Naive thymus-derived CD4-positive, alpha-beta T cell (primary cell): ENCODE measurements around the gene PERP. TPM values are rescaled to one million over a fixed set of nuclear protein-coding genes. Genes with fewer than 3 reads are reported as not detected.

Experiments used
- ATAC-seq: fragments of 150-1000 bp; cut with Tn5 transposase; 2 replicates; pipeline ENCODE4 v1.10.0; 2021; ENCODE audit warnings: mild to moderate bottlenecking, moderate library complexity
- CTCF ChIA-PET: fragments of 350-600 bp; sonication (Branson Sonifier 250); formaldehyde crosslinking; loops from one replicate; lab custom pipeline; 2021; ENCODE audit warnings: antibody characterized with exemption; lab: Charles Lee
- POLR2A ChIA-PET: fragments of 350-600 bp; sonication (Branson Sonifier 250); formaldehyde crosslinking; loops from one replicate; lab custom pipeline; 2021; ENCODE audit warnings: antibody characterized with exemption, inconsistent platforms; lab: Charles Lee
- DNase-seq, 9 donors: peaks; one replicate each; pipeline versions ENCODE4 v3.0.0 to v3.0.0-alpha.2; 2020 to 2022; ENCODE audit warnings: mixed read lengths in 1 of 9
- H3K27ac ChIP-seq: one replicate; pipeline ENCODE4 v1.7.0; 2013; ENCODE audit warnings: mild to moderate bottlenecking, low read depth, low read length, moderate library complexity
- H3K27me3 ChIP-seq, 2 donors: one replicate each; pipeline ENCODE4 v1.7.0; 2013; ENCODE audit warnings: low read length in 2 of 2, mild to moderate bottlenecking in 2 of 2, moderate library complexity in 2 of 2; ENCODE audit not compliant: control insufficient read depth in 2 of 2, insufficient read depth in 2 of 2
- H3K36me3 ChIP-seq, 3 experiments: 1 replicate in 2 of 3; 2 replicates in 1 of 3; pipeline ENCODE4 v1.7.0; 2013; ENCODE audit warnings: low read length in 3 of 3, mild to moderate bottlenecking in 3 of 3, moderate library complexity in 1 of 3; ENCODE audit not compliant: insufficient read depth in 3 of 3, control insufficient read depth in 2 of 3
- H3K4me1 ChIP-seq, 2 donors: one replicate each; pipeline ENCODE4 v1.7.0; 2013; ENCODE audit warnings: low read length in 2 of 2, mild to moderate bottlenecking in 2 of 2, moderate library complexity in 1 of 2; ENCODE audit not compliant: control insufficient read depth in 2 of 2, insufficient read depth in 2 of 2
- H3K4me3 ChIP-seq: 2 replicates; pipeline ENCODE4 v1.7.0; 2013; ENCODE audit warnings: mild to moderate bottlenecking, low read length
- H3K9me3 ChIP-seq, 3 experiments: 1 replicate in 2 of 3; 2 replicates in 1 of 3; pipeline ENCODE4 v1.7.0; 2013; ENCODE audit warnings: low read length in 3 of 3; ENCODE audit not compliant: control insufficient read depth in 2 of 3
- H3K27ac Mint-ChIP-seq, 9 donors: one replicate each; pipeline ENCODE4 v1.8.0; 2020 to 2022; ENCODE audit warnings: mixed read lengths in 9 of 9, mild to moderate bottlenecking in 8 of 9, moderate library complexity in 5 of 9, inconsistent platforms in 2 of 9
- H3K27me3 Mint-ChIP-seq, 5 donors: one replicate each; pipeline ENCODE4 v1.8.0; 2021 to 2022; ENCODE audit warnings: mixed read lengths in 5 of 5, mild to moderate bottlenecking in 1 of 5
- H3K36me3 Mint-ChIP-seq, 5 donors: one replicate each; pipeline ENCODE4 v1.8.0; 2020 to 2022; ENCODE audit warnings: mixed read lengths in 5 of 5, mild to moderate bottlenecking in 3 of 5, inconsistent platforms in 1 of 5
- H3K4me1 Mint-ChIP-seq, 7 donors: one replicate each; pipeline ENCODE4 v1.8.0; 2020 to 2022; ENCODE audit warnings: mixed read lengths in 7 of 7, mild to moderate bottlenecking in 3 of 7, inconsistent platforms in 1 of 7
- H3K4me3 Mint-ChIP-seq, 10 donors: one replicate each; pipeline ENCODE4 v1.8.0; 2020 to 2022; ENCODE audit warnings: mild to moderate bottlenecking in 10 of 10, mixed read lengths in 10 of 10, moderate library complexity in 6 of 10, inconsistent platforms in 2 of 10
- H3K9me3 Mint-ChIP-seq, 11 donors: one replicate each; pipeline ENCODE4 v1.8.0; 2020 to 2022; ENCODE audit warnings: mixed read lengths in 11 of 11, mild to moderate bottlenecking in 4 of 11, inconsistent platforms in 1 of 11, moderate library complexity in 1 of 11
- intact Hi-C, 2 donors: fragments of 100-400 bp; cut with micrococcal nuclease; formaldehyde crosslinking; loops; one replicate each; pipeline ENCODE4 v1.15.1; 2023
- polyA plus RNA-seq, 2 donors: library from polyadenylated mRNA; unstranded; fragments of 300-500 nt; fragmentation: Illumina TruSeq; gene quantifications; one replicate each; pipeline ENCODE4 v1.2.3, GENCODE V29; 2021
- total RNA-seq, 6 experiments: library from RNA in 5 of 6; stranded (reverse) in 5 of 6; gene quantifications; 1 replicate in 5 of 6; 2 replicates in 1 of 6; pipeline ENCODE4 v1.2.3 and lab custom pipeline; 2021 to 2026

The PERP gene
- total RNA-seq = 1 to 10 TPM in 2 of 5 experiments, under 1 TPM in 3; 0.45 to 5.9 (median 0.46) TPM
- polyA plus RNA-seq = under 1 TPM; 0.11 to 0.17 TPM
- total RNA-seq (lab: John Stamatoyannopoulos, UW) = 1.6 reads per million, percentile 5 among the genes with 10 or more reads in this experiment

GRCh38 chr6:138107078-138107751 is at the start of gene PERP:
Gene PERP, minus strand, starts transcription at chr6:138107419. Its CDS starts 79 bp downstream, at chr6:138107340.
- H3K36me3 Mint-ChIP-seq = no peaks in the 10 kb centered on the region
- peak; percentile 10 to 79 (median 37) for DNase-seq
- POLR2A ChIA-PET = no interaction called here
- peak within 1 kb of the TSS; percentile 86 to 97 (median 92) for H3K4me3 Mint-ChIP-seq
- ATAC-seq = peak; percentile 88
- H3K9me3 ChIP-seq = no peaks in the 10 kb centered on the region
- peaks cover 0 to 6% of the 10 kb centered on the region in 2 donors for H3K27me3 ChIP-seq
- peak within 1 kb of the TSS in 6 of 9 donors; percentile 51 to 89 (median 66) for H3K27ac Mint-ChIP-seq
- H3K27me3 Mint-ChIP-seq = peaks cover 38 to 59% (median 47%) of the 10 kb centered on the region in 5 donors
- peaks cover 14 to 27% (median 20%) of the 10 kb centered on the region in 7 donors for H3K4me1 Mint-ChIP-seq
- CTCF ChIA-PET = interaction anchor here (0.6 to 3.1 kb wide), 4 partner anchors 104 to 412 kb away, joined by 3 to 58 read pairs (median 14); no protein-coding TSS in a partner anchor
- peaks cover 0 to 4% (median 0%) of the 10 kb centered on the region in 11 donors for H3K9me3 Mint-ChIP-seq
- intact Hi-C loops = loop anchor here (1.0 to 5.0 kb wide), 13 partner anchors 9 to 1355 kb away; partner anchors contain the start of genes CCDC28A (in 2 of the 2), HEBP2 (in 2 of the 2), ABRACL (in 1 of the 2) and ARFGEF3 (in 1 of the 2)
- H3K4me1 ChIP-seq = peaks cover 8 to 10% of the 10 kb centered on the region in 2 donors
- H3K36me3 ChIP-seq = no peaks in the 10 kb centered on the region
- H3K27ac ChIP-seq = peak within 1 kb of the TSS; percentile 37
- peak within 1 kb of the TSS; percentile 60 for H3K4me3 ChIP-seq

- H3K4me3 ChIP-seq = no peak overlapping the region
- no peaks in the 10 kb centered on the region for H3K36me3 ChIP-seq
- POLR2A ChIA-PET = no interaction called here
- Mint-ChIP-seq H3K27me3 (peaks cover 44 to 71% (median 65%) of the 10 kb centered on the region in 5 donors), H3K27ac (no peak overlapping the region), H3K4me3 (no peak overlapping the region), H3K36me3 (no peaks in the 10 kb centered on the region), H3K4me1 (no peaks in the 10 kb centered on the region), H3K9me3 (peaks cover 2 to 25% (median 10%) of the 10 kb centered on the region in 11 donors)
- intact Hi-C loops = no loop called here
- no peaks in the 10 kb centered on the region for H3K9me3 ChIP-seq
- peaks cover 0 to 8% of the 10 kb centered on the region in 2 donors for H3K27me3 ChIP-seq
- no peak overlapping the region for H3K27ac ChIP-seq
- CTCF ChIA-PET = no interaction called here
- no peaks in the 10 kb centered on the region for H3K4me1 ChIP-seq
- DNase-seq = no peak
- ATAC-seq = no peak
Measured at GRCh38 chr6:138155443-138155842, 48.2 kb upstream of the PERP start.

DNA sequence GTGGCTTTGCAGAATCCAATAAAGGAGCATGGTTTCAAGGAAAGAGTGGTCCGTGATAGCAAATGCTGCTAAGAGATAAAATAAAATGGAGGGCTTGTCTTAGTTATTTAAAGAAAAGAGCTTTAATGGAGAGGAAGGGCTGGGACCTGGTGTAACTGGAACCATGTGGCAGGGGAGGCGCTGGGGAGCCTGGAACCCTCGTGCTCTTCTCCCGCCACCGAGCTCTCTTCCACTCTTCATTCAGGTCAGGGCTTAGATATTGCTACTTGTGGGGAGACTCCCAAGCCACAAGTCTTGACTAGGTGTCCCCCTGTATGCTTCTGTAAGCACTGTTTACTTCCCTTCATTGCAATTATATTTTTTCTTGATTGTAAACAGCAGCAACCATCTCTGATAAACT is 39.3 kb upstream of the PERP start:
- peaks cover 0 to 3% of the 10 kb centered on the region in 2 donors for H3K27me3 ChIP-seq
- no peaks in the 10 kb centered on the region for H3K9me3 ChIP-seq
- no peaks in the 10 kb centered on the region for H3K4me1 ChIP-seq
- Mint-ChIP-seq H3K4me1 (no peaks in the 10 kb centered on the region), H3K9me3 (peaks cover 0 to 3% (median 0%) of the 10 kb centered on the region in 11 donors), H3K4me3 (no peak overlapping the region), H3K27me3 (peaks cover 39 to 58% (median 54%) of the 10 kb centered on the region in 5 donors), H3K27ac (no peak overlapping the region), H3K36me3 (no peaks in the 10 kb centered on the region)
- H3K27ac ChIP-seq = no peak overlapping the region
- ATAC-seq (no peak), DNase-seq (no peak)
- ChIA-PET CTCF (interaction anchor here (0.7 kb wide), 1 partner anchor 737 kb away, joined by 3 read pairs; no protein-coding TSS in a partner anchor), POLR2A (no interaction called here)
- intact Hi-C loops = no loop called here
- no peaks in the 10 kb centered on the region for H3K36me3 ChIP-seq
- H3K4me3 ChIP-seq = no peak overlapping the region

- DNase-seq (no peak), ATAC-seq (no peak)
- no peak overlapping the region for H3K4me3 ChIP-seq
- no peaks in the 10 kb centered on the region for H3K9me3 ChIP-seq
- Mint-ChIP-seq H3K27me3 (peaks cover 38 to 66% (median 52%) of the 10 kb centered on the region in 5 donors), H3K4me3 (no peak overlapping the region), H3K9me3 (peaks cover 0 to 3% (median 0%) of the 10 kb centered on the region in 11 donors), H3K4me1 (no peaks in the 10 kb centered on the region), H3K36me3 (no peaks in the 10 kb centered on the region), H3K27ac (no peak overlapping the region)
- ChIA-PET CTCF (no interaction called here), POLR2A (no interaction called here)
- H3K27ac ChIP-seq = no peak overlapping the region
- H3K36me3 ChIP-seq = no peaks in the 10 kb centered on the region
- peaks cover 0 to 3% of the 10 kb centered on the region in 2 donors for H3K27me3 ChIP-seq
- no peaks in the 10 kb centered on the region for H3K4me1 ChIP-seq
- intact Hi-C loops = no loop called here
Measured at GRCh38 chr6:138145402-138145801, 38.2 kb upstream of the PERP start.

DNA sequence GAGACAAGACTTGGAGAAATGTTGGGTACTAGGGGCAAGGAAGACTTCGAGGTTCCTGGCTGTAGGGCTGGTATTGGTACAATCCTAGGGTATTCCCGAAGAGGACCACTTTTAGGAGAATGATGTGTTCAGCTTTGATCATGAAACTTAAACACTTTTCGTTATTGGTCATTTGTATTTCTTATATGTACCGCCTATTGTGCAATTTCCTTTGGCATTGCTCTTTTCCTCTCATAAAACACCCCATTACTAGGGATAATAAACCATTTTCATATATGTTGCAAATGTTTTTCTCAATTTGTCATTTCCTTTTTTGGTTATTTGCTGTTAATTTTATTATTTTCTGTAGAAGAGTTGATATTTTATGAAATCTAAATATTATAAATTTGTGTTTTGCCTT is 35.6 kb upstream of the PERP start:
- Histone ChIP-seq H3K27ac (no peak overlapping the region), H3K27me3 (peaks cover 0 to 3% of the 10 kb centered on the region in 2 donors), H3K4me1 (no peaks in the 10 kb centered on the region), H3K9me3 (no peaks in the 10 kb centered on the region), H3K36me3 (no peaks in the 10 kb centered on the region), H3K4me3 (no peak overlapping the region)
- intact Hi-C loops = no loop called here
- no peaks in the 10 kb centered on the region for H3K4me1 Mint-ChIP-seq
- H3K4me3 Mint-ChIP-seq = no peak overlapping the region
- CTCF ChIA-PET = no interaction called here
- POLR2A ChIA-PET = no interaction called here
- H3K27me3 Mint-ChIP-seq = peaks cover 42 to 61% (median 58%) of the 10 kb centered on the region in 5 donors
- H3K9me3 Mint-ChIP-seq = peaks cover 0 to 3% (median 0%) of the 10 kb centered on the region in 11 donors
- H3K36me3 Mint-ChIP-seq = no peaks in the 10 kb centered on the region
- no peak overlapping the region for H3K27ac Mint-ChIP-seq
- ATAC-seq (no peak), DNase-seq (no peak)

DNA sequence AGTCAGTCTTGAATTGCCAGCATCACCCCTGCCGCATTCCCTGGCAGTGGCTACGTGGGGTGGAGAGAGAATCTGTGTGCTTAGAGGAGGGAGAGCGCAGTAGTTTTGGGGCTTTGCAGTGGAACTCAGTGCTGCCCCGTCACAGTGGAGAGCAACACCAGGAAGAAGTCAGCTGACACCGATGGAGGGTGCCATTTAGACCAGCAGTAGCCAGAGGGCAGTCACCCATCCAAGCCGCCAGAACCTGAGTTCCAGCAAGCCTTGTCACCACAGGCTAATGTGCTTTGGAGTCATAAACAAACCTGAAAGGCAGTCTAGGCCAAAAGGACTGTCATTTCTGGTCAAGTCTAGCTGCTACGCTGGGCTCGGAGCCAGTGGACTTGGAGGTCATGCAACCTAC is 22.0 kb upstream of the PERP start:
- H3K27ac Mint-ChIP-seq = no peak overlapping the region
- H3K36me3 Mint-ChIP-seq = no peaks in the 10 kb centered on the region
- intact Hi-C loops = no loop called here
- ChIA-PET POLR2A (no interaction called here), CTCF (no interaction called here)
- Histone ChIP-seq H3K9me3 (no peaks in the 10 kb centered on the region), H3K4me3 (no peak overlapping the region), H3K4me1 (no peaks in the 10 kb centered on the region), H3K27ac (no peak overlapping the region), H3K27me3 (no peaks in the 10 kb centered on the region), H3K36me3 (no peaks in the 10 kb centered on the region)
- no peak overlapping the region for H3K4me3 Mint-ChIP-seq
- peaks cover 0 to 5% (median 1%) of the 10 kb centered on the region in 11 donors for H3K9me3 Mint-ChIP-seq
- no peaks in the 10 kb centered on the region for H3K4me1 Mint-ChIP-seq
- no peak for ATAC-seq
- DNase-seq = no peak
- peaks cover 7 to 40% (median 12%) of the 10 kb centered on the region in 5 donors for H3K27me3 Mint-ChIP-seq
